NCI-H226 (cell line): ENCODE measurements around the gene ATP5F1E.

Source experiments
- DNase-seq: peaks from one replicate; pipeline ENCODE4 v3.0.0-alpha.2; 2015

Gene ATP5F1E

DNA sequence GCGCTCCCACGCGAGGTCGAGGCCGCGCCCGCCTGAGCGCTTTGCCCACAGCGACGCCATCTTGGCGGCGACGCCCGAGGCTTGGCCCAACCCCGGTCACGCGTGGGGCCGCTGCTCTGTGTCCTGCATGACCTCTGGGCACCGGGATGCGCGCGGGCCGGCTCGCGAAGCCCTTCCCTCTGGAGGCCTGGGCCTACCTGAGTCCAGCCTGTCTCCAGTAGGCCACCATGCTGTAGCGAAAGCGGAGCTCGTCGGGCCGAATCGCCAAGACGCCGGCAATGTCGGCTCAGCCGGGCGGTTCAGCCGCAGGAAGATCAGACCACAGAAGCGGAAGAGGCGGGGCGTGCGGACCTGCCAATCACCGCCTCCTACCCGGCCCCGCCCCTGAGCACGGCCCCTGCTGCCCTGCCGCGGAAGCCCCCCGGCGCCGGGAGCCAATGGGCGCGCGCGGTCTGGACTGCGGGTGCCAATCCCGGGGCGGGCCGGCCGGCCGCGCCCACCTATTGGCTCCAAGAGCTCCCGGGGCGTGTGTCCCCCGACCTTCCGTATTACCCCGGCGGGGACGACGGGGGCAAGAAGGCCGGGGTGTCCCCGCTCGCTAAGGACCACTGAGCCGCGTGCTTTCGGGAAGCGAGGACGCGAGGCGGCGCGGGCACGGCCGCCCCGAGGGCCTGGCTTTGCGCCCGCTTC lies at the start of gene ATP5F1E:
ATP5F1E (minus strand) TSS at position 313 of the 690 bp plus-strand sequence; CDS start at position 229, 84 bp downstream.
- peak; percentile 90 for DNase-seq

DNA sequence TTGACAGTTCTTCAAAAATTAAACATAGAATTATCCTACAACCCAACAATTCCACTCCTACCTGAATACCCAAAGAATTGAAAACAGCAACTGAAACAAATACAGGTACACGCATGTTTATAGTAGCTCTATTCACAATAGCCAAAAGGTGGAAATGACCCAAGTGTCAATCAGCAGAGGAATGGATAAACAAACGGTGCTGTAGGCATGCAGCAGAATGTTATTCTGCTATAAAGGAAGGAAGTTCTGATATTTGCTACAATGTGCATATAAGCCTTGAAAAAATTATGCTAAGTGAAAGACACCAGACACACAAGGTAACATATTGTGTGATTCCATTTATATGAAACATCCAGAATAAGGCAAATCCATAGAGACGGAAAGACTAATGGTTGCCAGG lies 48.9 kb upstream of the ATP5F1E start:
- DNase-seq, result no peak

DNA sequence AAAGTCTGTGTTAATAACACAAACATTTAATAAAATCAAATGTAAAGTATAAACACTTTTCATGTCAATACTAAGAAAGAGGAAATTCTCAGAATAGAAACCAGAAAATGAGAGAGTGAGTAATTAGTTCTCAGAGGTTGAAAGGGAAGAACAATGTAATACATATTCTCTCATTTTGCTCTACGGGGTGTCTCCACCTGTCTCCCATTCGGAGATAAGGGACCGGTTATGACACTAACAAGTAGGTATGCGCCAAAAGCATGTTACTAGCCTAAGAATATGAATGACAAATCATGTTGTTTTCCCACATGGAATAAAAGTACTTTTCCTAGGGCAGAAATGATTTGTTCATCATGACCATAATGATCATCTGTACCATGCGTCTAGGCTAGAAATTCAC lies 46.1 kb upstream of the ATP5F1E start:
- peak; percentile 72 for DNase-seq

DNA sequence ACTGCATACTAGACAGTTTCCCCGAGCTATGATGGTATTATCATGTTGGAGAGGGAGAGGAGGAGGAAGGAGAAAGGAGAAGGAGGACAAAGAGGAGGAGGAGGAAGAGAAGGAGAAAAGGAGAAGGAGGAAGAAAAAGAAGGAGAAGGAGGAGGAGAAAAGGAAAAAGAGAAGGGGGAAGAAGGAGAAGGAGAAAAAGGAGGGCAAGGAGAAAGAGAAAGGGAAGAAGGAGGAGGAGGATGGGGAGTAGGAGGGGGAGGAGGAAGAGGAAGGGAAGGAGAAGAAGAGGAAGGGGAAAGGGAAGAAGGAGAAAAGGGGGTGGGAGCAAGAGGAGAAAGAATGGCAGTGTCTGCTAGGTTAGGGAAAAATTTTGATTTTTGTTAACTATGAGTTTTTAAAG lies 45.6 kb upstream of the ATP5F1E start:
- no peak for DNase-seq

DNA sequence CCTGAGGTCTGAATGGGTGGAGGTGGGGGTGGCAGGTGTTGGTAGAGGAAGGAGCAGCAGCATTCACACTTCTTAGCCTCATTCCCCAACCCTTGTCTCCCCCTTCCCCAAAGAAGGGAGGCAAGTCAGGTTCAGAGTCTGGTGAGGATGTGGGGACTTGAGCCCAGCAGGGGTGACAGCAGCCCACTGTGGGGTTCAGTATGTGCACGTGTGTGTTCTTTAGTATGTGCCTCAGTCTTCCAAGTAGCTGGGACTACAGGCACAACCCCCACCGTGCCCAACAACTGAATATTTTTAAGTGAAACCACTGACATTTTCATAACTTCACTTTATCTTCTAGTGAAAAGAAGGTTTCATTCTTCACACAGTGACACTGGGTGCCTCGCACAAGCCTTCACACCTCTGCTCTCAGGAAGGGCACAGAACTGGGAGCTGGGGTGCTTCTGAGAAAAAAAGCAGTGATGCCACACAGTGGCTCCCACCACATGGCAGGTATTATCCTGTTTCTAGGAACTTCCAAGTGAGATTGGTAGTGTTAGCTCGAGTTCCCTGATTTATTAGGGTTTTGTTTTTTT lies 43.9 kb upstream of the ATP5F1E start:
- DNase-seq, result no peak

DNA sequence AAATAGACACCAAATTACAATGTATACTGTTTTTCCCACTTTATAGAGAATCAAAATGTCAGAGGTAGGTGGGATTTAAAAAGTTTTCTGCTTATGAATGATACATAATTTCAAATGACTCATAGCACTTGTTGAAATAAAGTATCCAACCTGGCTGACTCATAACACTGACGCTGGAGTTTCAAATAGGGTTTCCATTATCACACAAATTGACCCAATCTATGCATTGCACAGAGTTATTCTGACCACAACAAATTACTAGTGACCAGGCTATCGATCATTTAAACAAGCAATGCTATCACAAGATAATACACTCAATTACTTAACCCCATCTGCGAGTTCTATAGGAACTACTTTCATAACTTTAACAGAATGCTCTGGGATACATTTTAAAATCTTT lies 42.3 kb upstream of the ATP5F1E start:
- peak; percentile 80 for DNase-seq

DNA sequence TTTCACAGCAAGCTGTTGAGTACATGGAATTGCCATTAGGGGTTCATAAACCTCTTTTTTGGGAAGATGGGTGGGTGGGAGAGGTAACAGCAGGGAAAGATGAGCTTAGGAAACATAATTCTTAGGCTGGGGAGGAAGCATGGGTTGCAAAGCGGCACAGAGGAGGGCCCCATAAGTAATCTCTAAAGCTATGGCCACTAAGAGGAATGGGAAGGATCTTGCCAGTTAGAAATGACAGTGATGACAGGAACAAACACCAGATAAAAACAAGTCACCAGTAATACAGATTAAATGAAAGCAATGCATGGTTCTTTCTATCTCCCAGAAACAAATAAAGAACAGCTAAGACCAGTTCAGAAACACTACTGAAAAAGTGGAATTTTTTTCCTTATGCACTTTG lies 41.4 kb upstream of the ATP5F1E start:
- no peak for DNase-seq

DNA sequence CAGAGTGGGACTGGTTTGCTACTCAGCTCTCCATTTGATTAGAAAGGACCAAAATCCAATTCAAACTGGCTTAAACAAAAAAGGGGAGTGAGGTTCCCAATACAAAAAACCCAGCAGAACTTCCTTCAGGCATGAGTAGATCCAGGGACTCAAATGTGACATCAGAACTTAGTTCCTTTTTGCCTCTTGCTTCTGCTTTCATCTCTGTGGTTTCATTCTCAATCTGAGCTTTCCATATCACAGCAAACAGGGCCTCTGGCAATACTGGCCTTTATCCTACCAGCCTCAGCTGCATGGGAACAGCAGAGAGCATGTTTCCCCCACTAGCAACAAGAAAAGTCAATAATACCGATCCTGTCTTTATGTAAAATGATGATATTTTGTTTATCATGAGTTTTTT lies 39.1 kb upstream of the ATP5F1E start:
- DNase-seq, result no peak

DNA sequence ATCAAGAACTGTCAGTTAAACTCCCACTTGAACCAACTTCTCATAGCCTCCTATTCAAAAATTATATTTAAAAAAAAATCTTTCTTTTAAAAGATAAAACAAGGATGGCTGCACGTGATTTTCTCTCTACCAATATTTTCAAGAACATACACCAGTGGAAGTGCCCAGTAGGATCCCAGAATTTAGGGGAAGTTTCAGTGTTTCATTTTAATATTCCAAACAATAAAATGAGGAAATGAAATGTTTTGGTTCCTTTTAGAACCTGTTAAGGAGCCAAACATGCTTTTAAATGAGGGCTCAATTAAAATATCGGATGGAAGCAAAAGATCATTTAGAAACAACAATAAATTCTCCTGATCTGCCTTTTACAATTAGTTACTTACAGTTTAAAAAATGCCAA lies 36.9 kb upstream of the ATP5F1E start:
- DNase-seq, result no peak

DNA sequence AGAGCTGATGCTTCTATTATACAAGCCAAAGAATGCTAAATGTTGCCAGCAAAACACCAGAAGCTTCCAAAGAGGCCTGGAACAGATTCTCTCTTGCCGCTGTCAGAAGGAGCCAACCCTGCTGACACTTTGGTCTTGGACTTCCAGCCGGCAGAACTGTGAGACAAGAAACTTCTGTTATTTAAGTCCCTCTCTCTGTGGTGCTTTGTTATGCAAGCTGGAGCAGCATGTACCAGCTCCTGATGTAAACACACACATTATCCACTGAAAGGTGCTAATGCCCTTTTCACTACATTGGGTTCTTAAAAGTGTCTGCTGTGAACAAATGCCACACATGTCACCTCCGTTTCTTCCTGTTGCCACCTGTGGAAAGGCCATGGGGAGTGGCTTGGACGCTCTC lies 36.4 kb upstream of the ATP5F1E start:
- no peak for DNase-seq

DNA sequence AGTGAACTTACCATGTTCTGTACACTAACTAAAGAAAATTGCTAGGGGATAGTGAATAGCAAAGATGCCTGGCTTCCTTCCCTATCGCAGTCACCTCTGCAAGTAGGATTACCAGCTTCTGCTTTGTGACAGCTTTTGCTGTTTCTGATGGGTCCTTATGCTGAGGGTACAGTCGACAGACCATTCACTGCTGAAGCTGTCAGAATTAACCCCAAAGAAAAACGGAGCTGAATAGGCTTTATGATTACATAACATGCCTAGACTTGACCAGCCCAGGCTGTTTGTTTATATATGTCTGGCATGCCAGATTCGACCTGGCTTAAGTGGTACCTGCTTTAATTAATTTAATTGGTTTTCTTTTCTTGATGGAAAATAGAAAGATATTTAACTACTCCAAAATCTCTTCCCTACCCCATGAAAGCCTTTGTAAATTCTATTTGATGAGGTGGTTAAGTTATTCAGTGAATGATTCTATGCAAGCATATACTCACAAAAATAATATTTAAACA lies 32.1 kb upstream of the ATP5F1E start:
- DNase-seq, result no peak

DNA sequence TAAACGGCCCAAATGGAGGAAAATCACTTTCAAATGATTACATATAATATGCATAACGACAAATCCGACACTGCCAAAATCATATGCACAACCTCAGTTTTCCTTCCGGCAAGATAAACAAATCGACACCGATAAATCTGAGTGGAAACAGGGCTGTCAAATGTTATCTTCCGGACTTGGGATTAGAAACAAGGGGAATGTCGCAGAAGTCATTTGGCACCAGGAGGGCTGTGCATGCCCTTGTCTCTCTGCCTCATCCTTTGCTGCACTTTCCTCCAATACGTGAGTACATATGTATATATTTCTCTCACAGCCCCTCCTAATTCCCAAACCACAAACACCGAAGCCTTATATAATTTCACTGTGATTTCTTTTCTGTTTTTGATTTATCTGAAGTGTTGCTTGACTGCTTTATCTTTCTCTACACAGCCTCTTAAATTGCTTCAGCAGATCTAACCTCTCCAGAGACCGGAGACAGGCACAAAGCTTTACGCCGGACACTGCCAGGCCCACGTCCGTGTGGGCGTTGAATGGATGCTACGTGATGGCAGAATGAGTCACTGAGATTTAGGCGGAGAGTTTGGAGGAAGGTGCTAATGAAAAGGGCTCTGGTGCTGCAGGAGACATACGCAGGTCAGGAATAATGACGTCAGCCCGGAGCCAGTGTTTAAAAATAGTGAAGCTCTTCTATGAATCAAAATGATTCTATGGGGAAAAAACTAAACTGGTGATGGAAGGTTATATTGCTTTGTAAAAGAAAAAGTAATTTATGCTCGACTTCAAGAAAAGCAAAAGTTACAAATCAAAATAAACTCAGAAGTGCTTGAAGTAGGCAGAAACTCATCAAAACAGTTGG lies 31.5 kb upstream of the ATP5F1E start:
- peak; percentile 99 for DNase-seq

DNA sequence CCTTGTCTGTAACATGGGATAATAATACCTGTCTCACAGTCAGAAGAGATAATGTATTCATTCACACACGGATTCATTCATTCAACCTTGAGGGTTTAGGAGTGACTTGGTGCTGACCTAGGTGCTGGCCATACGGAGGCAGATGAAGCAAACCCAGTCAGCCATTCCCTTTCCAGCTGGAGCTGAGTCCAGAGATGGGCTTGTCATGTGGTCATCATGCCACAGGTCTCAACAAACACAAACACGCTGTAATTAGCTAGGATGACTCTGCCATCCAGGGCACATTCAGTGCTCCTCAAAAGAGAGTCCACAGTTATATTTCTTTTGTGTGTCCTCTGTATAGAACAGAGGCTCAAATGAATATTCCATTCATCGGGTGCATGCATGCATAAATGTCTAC lies 29.9 kb upstream of the ATP5F1E start:
- DNase-seq, result no peak

DNA sequence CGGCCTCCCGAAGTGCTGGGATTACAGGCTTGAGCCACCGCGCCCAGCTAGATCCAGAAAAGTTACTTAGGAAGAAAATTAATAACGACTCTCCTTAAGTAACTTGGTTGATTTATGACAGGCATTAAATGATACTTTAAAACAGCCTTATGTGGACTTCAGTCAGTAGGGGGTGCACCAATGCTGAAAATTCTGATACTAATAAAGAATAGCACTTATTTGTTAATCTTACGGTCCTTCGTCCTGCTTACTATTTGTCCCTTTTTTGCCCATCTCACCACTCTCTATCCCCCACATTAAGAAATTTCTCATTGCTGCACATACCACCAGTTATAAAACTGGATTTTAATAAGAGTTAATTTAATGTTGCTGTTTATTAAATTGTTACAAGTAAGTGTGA lies 23.2 kb upstream of the ATP5F1E start:
- peak; percentile 22 for DNase-seq

DNA sequence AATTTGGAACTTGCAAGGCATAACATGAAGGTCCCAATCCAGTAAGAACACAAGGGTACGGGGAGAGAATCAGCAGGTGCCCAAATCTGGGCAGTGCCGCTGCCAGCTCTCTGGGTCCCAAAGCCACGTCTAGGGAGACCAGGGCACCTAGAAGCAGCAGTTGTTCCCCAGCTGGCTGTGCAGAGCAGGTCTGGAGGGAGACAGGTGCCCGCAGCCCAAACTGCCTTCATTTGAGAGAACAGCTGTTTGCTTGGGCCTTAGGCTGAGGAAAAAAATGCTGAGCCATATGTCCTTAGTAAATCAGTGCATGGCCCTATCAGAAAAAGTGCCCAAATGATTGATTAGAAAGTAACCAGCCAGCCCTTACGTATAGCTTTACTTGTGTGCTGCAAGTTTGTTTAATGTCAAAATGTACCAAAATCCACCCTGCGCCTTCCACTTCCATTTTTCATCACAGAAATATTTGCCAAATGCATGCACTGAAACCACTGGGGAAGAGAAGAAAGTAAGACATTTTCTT lies 19.6 kb upstream of the ATP5F1E start:
- DNase-seq, result no peak

DNA sequence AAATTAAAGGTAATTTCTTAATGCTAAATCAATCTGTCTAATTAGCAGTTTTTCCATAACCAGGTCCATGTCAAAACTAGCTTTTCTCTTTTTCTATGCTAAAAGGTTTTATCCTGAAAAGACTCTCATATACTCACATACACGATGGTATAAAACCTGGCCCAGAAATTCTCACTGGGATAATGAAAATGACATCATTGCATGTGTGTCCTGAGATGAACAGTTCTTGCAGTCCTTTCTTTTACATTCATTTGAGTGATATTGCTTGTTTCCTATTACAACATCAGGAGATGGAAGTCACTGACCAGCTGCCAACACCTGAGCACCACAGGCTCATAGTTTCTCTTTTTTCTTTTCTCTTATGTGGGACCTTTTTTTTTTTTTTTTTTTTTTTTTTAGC lies 18.3 kb upstream of the ATP5F1E start:
- no peak for DNase-seq

DNA sequence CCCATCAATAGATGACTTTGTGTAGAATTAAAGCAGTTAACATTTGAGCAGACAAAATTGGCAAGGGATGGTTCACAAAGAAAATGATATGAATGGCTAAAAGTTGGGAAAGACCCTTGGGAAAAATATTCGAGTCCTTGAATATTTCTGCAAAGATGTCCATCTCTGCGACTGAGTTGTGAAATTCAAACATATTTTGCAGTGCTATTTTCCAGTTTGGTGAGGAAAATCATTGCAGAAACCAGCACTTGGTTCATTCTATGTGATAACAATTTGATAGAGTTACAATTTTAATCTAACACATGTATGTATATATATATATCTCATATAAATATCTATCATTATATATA lies 16.5 kb upstream of the ATP5F1E start:
- DNase-seq, result no peak

DNA sequence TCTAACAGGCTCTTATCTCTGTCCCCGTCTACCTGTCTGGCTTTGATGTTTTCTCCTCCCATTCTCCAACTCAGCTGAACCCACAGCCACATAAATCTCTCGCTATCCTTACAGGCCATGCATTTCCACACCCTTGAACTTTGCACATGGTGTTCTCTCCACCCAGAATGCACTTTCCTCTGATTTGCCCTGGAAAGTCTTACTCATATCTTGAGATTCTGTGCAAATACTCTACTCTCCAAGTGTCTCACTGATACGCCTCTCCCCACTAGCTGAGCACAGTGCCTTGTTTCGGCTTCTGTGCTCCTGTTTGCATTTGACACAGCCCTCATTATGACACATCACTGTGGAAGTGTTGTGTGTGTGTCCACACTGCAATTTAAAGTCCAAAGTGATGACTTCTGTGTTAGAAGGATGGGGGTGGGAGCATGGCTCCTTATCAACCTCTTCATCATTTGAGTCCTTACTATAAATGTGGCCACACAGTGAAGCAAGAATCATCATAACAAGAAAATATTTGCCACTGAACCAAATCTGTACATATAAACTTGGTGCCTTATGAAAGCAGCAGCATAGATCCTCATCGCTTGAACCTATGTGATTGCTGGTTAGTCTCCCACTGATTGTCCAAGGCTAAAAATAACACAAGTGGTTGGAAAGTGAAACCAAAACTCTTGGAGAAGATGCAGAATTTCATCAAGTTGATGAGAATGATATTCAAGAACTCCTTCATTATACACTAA lies 16.0 kb upstream of the ATP5F1E start:
- no peak for DNase-seq

DNA sequence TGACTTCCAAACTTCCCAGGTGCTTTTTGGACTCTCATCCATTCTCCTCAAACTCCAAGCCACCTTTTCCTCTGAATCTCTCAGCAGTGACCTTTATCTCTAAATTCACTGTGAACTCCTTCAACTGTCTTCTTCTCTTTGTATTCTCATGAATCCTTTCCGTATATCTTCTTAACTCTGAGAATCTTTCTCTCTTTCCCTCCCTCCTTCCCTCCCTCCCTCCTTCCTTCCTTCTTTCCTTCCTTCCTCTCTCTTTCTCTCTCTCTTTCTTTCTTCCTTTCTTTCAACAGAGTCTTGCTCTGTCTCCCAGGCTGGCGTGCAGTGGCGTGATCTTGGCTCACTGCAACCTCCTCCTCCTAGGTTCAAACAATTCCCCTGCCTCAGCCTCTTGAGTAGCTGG lies 14.7 kb upstream of the ATP5F1E start:
- DNase-seq, result no peak

DNA sequence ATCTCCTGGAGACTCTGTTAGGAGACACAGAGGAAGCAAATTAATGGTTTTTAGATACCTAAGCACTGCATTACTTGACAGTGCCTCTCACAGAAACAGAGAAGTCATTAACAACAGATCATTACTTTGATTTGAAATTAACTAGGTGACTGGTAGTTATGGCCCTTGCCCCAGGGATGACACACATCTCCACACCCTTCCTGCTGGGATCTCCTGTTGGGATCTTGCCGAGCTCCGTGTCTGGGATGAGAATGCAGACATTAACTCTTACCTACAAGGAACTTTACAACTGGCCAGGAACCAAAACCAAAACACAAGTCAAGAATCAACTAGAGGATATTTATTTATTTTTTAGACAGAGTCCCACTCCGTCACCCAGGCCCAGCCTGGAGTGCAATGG lies 12.7 kb upstream of the ATP5F1E start:
- no peak for DNase-seq

DNA sequence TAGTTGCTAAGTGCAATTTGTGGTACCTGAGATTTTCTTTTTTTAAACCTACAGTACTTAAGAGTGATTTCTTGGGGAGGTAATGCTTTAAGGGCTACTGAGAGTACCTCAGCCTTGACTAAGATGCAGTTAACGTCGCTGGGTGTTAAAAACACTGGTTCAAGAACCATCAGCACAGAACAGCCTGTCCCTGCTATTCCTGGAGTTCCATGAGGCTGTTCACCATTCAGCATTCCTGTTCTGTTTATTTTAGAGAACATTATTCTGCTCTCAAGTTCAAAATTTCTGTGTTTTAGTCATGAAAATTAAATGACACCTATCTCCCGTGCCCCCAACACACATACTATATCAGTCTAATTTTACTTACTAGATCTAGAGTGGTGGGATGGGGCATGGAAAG lies 12.2 kb upstream of the ATP5F1E start:
- no peak for DNase-seq

DNA sequence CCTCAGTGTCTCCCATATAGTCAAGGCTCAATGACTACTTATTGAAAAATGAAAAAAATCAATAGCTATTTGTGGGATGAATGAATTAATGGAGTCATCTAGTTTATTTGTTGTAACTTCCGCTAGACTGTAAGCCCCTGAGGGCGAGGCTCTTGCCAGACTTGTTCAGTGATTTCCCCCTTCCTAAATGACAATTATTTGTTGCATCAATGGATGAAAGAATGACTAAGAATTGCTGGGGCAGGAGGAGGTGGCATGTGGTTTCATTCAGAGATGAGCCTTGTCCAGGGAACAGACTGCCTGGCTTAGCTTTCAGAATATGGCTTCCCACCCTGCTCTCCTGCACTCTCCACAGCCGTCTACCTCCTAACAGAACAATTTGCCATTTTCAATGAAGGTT lies 11.6 kb upstream of the ATP5F1E start:
- no peak for DNase-seq
